RKO (cell line): Measurements from ENCODE around the gene CPA1.

ENCODE experiments used
- DNase-seq: peaks from one replicate; pipeline ENCODE4 v3.0.0-alpha.2; 2016; ENCODE audit warnings: low spot score

Gene CPA1

DNA sequence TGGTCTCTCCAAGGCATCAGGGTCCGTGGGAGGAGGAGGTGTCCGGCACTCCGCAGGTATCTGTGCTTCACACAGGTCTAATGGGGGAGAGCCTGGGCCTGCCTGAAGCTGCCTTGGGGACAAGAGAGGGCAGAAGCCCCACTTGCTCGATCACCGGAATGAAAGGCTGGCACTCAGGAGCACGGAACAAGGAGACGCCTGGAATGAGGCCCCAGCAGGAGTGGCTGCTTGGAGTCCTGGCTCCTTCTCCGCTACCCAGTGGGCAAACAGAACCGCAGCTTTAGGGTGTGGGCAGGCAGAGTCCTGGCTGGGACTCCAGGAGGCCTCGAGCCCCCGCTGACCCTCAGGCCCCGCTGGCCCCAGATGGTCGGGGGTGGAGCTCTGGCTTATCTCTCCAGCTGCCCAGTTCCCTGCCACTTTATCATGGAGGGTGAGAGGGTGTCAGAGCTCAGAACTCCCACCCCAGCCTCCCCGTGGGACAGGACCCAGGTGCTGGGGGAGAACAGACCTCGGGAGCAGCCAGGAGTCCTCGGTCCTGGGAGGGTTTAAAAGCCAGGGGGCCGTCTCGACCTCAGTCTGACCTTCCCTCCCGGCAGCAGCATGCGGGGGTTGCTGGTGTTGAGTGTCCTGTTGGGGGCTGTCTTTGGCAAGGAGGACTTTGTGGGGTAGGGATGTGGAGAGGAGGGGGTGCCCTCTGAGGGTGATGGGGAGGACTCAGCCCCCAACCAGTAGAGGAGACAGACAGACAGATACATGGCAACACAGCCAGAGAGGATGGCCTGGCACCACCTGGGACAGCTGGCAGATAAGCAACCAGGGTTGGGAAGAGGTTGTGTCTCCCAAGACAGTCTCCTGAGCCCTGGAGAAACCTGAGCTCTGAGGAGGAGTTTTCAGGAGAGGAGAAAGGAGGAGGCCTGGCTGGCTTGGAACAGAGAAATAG is at the start of gene CPA1:
TSS of gene CPA1 (plus strand) at position 574 of the 940 bp plus-strand sequence. CDS start at position 601, 27 bp downstream.
- no peak for DNase-seq

DNA sequence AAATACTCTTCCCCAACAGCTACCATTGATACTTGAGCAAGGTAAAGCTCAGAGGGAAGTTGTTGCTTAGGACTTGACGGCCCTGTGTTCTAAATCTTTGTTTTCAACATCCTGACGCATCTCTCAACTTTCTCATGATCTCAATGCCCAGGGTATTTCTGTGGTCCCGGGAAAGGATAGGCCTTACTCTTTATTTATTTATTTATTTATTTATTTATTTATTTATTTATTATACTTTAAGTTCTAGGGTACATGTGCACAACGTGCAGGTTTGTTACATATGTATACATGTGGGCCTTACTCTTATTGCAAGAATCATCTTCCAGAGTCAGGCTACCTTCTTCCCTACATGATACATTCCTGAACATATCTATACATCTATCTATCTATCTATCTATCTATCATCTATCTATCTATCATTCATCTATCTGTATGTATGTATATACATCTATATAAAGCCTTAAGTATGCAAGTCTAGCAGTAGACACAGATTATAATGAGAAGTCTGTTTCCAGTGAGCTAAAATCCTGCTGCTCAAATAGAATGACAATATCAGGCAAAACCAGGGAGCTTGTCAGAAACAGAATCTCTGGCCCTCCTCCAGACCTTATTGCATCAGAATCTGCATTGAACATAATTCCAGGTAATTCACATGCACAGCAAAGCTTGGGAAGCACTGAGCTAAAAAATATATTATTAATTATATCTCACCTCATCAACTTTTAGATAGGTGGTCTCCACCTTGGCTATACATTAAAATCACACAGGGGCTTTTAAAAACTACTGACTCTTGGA is 47.8 kb upstream of the CPA1 start:
- DNase-seq: no peak

DNA sequence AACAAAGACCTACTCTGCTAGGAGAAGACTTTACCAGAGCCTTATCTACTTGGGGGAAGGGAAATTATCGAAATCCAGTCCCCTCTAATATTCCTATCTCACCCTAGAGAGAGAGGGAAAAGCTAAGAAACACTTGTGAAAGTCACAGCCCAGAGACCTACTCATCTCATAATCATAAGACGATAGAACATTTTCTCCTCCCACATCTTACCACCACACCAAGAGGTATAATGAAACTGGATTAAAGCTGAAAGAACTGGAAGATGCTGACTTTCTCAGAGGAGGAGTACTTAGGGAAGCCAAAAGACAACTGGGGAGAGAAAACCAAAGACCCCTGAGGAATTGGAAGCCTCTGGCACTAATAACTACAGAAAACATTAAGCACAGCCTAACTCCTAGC is 46.5 kb upstream of the CPA1 start:
- no peak for DNase-seq

DNA sequence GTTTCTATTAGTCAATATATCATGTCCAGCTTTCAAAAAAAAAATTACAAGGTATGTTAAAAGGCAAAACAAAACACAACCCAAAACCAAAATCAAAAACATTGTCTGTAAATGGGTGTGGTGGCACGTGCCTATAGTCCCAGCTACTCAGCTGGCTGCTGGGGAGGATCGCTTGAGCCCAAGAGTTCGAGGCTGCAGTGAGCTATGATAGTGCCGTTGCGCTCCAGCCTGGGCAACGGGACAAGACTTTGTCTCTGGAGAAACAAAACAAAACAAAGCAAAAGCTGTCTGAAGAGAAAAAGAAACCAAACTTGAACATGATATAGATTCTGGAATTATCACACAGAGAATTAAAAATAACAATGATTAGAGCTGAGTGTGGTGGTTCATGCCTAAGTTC is 46.0 kb upstream of the CPA1 start:
- DNase-seq: no peak

DNA sequence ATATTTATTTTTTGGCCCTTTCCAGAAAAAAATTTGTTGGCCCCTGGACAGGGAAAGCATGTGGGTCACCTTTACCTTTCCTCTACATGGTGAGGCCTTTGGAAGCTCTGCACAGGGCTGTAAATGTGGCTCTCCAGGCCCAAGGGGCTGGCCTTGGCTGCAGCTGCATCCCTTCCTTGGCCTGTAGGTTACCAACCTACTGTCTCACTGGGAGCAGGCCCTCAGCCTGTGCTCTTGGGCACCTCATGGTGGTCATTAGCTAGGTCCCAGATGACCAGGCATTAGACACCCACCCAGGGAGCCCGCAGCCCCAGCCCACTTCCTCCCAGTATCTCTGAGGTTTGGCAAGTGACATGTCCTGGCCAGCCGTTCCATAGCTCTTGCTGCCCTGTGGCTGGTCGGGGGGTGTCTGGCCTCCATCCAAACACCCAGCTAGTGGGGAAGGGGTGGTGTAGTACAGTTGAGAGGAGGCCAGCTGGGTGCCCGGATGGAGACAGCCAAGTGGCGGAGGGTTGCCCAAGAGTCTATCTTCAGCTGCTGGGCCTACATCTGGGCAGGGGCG is 42.8 kb upstream of the CPA1 start:
- DNase-seq: no peak

DNA sequence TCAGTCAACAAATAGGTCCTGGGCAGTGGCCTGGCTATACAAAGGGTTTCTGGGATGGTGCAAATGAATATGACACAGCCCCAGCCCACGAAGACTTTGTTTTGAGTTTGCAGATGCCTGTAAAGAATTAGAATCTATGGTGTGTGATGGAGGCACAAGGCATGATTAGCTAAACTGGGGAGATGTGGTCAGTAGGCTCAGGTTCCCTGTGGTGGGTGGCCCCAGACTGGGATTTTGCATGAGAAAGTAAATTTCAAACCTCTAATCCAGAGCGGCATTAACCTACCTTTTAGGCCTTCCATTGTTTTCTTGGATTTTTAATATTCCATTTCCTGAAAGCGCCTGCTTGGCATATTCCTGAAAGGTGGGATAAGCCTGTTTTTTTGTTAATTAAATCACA is 42.1 kb upstream of the CPA1 start:
- no peak for DNase-seq

DNA sequence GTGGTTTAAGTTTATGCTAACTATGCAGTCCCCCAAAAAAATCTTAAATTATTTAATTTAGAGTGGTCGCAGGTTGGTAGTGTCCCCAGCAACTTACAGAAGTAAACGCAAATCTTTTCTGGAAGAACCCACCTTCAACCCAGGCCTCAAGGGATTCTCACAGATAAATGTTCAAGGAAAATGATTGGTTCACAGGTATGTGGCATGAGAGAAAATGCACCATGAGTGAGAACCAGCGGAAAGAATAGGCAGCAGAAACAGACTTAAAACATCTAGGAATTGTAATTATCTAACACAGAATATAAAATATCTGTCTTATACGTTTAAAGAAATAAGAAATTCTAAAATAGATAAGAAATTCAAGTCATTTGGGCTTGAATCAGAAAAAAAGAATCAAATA is 38.4 kb upstream of the CPA1 start:
- DNase-seq: no peak

DNA sequence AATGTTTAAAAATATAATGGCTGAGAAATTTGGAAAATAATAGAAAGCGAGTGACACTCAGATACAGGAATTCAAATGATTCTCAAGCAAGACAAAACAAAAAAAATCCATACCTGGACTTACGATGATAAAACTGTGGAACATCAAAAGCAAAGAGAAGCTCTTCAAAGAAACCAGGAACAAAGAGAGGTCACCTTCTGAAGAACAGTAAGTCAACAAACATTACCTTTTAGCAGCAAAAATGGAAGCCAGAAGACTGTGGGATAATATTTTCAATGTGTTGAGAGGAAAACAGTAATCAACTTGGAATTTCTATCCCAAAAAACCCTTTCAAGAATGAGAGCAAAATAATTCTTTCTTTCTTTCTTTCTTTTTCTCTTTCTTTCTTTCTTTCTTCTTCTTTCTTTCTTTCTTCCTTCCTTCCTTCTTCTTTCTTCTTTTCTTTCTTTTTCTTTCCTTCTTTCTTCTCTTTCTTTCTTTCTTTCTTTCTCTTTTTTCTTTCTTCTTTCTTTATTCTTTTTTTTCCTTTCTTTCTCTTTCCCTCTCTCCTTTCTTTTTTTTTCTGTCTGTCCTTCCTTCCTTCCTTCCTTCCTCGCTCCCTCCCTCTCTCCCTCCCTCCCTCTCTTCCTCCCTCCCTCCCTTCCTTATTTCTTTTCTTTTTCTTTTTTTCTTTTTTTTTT is 37.5 kb upstream of the CPA1 start:
- DNase-seq: no peak

DNA sequence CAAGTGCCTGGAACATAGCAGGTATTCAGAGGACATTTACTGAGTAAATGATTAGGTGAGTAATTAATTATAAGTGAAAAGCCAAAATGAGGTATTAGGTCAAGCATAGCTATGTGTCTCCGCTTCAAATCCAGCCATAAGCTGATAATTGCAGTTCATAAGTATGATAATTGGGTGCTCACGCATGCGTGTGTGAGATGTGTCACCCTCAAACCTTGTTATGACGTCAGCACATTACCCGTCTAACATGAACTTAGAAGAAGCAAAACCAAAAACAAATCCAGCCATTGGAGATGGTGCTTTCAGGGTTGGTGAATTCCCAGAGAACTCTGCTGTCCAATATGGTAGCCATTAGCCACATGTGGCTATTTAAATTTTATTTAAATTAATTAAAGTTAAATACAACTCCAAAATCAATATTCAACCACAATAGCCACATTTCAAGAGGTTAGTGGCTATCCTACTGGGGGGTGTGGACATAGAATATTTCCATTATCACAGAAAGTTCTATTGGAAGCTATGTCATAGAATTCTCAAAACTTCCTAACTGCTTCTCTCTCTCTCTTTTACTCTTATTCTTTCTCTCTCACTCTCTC is 35.9 kb upstream of the CPA1 start, which contains the start of gene CPA5:
TSS of gene CPA5 (plus strand) at position 546 of the 596 bp plus-strand sequence. CDS start 1,670 bp downstream, outside the sequence.
- DNase-seq: no peak

DNA sequence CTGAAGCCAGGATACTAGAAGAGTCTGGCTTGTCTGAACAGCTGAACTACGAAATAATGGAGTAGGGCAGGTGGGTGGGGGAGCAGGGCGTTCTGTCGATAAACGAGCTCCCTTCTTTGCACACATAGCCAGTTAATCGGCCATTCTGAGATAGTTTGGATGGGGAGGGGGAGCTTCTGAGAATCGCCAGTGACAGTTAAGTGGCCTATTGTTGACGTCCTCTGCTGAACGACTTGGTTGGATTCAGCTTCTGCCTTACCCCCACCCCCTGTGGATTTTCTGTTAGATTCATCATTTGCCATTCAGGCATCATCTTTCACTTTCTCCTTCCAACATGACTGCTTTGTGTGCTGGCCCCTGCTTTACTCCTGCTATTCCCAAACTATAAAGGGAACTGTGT is 35.2 kb upstream of the CPA1 start:
- no peak for DNase-seq

DNA sequence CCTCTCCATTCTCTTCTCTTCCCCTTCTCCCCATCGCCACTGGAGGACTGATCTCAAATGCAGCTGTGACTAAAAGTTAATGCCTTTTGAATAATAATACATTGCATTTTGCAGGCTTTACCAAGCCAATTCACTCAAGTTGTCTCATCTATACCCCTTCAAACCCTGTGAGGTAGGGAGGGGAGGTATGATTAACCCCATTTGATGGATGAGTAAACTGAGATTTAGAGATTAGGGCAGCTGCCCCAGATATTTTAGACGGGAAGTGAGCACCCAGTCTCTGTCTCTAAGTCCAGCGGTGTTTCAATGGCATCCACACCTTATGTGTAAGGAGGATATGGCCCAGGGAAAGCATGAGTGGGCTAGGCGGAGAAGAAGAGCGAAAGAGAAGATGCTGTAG is 34.6 kb upstream of the CPA1 start:
- DNase-seq: no peak

DNA sequence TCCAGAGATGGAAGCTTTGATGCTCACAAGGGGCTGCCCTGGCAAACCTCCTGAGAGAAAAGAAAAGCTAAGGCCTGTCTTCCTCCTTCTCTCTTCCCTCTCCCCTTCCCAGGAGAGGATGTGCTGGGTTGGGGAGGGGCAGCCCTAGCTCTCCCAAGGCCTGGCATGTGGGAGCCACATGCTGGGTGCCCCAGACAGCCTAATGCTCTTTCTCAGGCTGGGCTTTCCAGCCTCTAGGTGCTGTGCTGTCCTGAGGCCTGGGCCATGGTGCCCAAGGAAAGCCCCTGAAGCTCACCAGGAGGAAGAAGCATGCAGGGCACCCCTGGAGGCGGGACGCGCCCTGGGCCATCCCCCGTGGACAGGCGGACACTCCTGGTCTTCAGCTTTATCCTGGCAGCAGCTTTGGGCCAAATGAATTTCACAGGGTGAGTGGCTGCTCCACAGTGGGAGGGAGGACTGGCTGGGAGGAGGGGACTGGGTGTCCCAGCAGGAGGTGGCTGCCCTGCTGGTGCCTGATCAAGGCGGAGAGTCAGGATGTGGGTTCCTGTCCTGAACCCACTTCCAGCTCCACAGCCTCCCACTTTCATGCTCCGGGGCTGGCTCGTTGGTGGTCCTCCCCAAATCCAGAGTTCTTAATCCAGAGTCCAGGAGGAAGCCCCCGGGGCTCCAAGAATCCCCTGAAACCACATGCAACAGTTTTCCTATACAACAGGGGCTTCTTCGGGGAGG is 34.0 kb upstream of the CPA1 start:
- DNase-seq: no peak

DNA sequence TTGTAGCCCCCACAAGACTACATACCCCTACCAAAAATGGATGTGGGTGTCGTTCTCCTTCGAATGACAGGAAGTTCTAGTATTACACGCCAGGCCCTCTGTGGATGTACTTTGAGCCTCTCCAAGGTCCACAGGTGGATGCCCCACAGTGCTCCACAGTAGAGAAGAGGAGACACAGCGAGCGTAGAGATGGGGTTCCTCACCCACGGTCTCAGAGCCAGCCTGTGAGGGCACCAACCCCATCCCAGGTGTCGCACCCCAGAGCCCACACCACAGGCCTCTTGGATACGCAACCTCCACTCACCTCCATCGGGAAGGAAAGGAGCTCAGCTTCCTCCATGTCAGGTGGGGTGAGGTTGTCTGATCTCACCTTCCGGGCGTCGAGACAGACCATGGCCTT is 33.4 kb upstream of the CPA1 start:
- no peak for DNase-seq

DNA sequence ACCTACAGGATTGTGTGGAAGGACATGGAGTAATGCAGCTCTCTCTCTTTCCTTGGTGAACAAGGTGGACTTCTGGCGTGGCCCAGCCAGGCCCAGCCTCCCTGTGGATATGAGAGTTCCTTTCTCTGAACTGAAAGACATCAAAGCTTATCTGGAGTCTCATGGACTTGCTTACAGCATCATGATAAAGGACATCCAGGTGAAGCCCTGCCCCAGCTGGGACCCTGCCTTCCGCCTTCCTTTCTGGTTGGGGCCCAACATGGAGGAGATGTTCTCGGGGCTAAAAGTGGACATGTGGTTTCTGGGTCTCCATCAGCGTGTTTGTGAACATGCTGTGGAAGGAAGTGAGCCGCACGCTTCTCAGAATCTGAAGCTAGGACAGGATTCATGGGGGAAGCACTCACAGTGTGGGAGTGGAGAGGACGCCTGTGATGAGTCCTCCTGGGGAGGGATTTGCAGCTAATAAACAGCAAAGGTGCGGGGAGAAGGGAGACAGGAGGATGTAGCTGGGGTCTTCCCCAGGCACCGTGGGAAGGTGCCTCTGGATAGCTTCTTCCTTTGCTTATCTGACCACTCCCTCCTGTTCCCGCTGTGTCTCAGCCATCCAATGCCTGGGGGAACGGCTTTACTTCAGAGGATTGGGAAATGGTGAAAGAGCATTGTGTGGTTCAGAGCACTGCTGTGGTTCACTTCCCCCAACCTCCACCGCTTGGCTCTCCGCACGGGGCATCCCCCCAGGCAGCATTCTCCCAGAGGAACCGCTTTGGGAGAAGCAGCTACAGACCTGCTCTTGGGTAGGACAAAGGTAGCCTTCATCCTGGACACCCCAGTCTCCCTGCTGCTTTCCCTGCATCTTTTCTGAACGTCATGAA is 30.1 kb upstream of the CPA1 start:
- DNase-seq: no peak

DNA sequence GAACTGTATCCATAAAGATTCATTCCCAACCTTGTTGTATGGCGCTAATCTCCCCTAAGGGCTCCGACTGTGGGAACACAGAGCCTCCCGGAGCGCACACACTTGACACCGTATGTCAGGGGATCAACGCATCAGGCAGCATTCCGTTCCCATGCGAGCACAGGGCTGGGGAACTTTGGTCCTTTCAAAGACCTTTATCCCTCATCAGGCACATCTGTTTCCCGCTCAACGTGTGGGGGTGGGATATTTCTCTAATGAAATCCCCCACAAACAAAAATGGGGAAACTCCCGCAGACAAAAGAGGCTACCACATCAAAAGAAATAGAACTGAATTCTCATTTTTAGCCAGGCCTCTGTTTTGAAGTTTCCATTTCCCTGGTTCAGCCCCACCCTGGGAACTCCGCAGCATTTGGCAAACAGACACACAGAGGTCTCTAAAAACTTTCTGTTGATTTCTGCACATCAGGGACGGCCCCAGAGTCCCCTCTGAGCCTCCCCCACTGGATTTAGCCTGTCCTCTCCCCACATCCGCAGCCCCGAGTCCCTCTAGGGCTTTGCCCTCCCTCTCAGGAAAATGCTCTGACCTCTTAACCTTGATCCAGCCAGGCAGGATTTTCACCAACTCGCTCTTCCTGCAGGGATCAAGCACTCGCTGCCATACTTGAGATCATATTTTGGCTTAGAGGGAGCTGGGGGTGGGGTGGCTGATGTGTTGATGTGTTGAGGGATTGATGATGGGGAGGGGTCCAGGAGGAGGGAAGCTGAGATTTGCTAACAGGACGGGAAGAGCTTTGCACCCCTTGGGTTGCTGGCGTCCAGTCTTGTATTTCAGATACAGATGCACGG is 29.1 kb upstream of the CPA1 start:
- no peak for DNase-seq

DNA sequence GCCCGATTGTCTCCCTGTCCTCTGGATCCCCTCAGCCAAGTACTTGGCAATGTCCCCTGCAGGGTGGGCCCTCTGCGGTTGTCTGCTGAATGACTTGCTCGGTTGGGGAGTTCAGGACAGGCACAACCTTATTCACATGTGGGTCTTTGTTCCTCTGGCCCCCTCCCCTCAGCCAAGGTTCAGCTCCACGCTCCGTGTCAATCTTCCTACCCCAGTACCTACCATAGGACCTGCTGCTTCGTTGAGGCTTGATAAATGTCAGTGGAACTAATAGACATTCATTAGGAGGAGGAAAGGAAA is 28.6 kb upstream of the CPA1 start:
- no peak for DNase-seq

DNA sequence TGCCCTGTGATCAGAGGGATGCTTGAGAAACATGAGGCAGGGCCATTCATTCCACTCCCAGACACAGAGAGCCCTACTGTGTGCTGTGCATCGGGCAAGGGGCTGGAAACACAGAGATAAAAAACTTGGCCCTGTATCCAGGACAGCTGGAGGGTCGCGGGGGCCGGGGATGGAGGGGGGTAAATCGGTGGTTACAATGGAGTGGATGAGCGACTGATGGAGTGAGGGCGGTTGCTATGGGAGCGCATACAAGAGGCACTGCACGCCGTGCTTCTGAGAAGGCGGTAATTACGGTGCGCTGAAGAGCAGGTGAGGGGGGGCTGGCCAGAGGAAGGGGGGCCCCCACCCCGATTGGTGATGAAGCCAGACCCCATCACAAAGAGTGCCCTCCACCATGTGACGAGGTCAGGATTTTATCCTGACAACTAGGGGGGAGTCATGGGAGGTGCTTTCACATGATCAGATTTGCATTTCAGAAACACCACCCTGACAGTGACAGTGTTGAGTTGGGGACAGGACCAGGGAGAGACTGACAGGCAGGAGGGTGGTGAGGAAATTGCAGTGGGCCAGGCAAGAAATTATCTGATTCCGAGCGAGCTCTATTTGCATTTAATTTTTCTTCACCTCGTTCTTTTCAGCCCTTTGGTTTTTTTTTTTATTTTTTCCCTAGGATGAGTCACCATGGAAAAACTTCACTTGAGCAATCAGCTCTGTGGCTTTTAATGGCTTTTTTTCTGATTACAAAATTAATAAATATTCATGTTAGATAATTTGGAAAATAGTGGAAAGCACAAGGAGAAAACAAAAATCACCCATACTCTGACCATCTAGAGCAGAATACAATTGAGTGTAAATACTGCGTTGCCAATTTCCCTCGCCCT is 27.9 kb upstream of the CPA1 start:
- peak; percentile 29 for DNase-seq

DNA sequence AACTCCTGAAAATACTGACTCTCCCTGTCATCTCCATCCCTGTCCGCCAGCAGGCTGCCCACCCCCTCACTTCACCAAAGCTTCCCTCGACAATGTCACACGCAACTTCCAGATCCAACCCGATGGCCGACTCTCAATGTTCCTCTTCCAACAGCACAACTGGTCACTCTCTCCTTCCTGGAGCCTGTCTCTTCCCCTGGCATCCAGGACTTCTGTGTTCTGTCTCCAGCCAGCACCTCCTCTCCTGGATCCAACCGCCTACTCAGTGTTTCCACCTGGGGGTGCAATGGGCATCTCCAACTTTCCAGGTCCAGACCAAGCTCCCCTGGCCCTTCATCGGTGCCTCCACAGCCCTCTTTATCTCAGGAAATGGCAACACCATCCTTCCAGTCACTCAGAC is 27.1 kb upstream of the CPA1 start:
- no peak for DNase-seq
